Measurements from ENCODE around the gene CCDC40. TPM values are rescaled to one million over a fixed set of nuclear protein-coding genes. Genes with fewer than 3 reads are reported as not detected.
A peak's percentile ranks its signal among the peaks of the same experiment; 100 is the strongest.

Gene CCDC40
- total and polyA plus RNA-seq, 9 donors: 3.2 to 7.1 (median 4.4) TPM

DNA sequence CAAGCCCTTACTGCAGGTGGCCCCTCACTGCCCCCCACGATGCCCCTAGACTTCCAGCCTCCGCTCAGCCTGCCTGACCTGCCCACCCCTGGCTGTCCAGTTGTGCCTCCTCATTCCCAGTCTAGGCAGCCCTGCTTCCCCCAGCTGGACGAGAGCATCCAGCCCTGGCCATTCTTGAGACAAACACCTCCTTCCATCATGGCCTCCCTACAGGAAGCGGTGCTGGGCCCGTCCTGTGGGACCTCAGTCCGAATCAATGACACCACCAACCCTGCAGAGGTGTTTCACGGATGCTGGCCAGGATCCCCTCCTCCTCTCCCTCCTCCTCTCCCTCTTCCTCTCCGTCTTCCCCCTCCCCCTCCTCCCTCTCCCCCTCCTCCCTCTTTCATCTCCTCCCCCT, 28.3 kb downstream of the CCDC40 start:
- Histone ChIP-seq H3K27ac (ENCODE audit: low read length) (no peak overlapping the region), H3K4me1 (ENCODE audit: control insufficient read depth, insufficient read depth, low read length) (peaks cover 11% of the 10 kb centered on the region), H3K9me3 (replicated peaks; ENCODE audit: control insufficient read depth, low read depth, low read length) (no peaks in the 10 kb centered on the region), H3K36me3 (ENCODE audit: control insufficient read depth, insufficient read depth, low read length) (peaks cover 23% of the 10 kb centered on the region), H3K27me3 (ENCODE audit: control insufficient read depth, insufficient read depth, low read length) (no peaks in the 10 kb centered on the region), H3K4me3 (ENCODE audit: low read length) (no peak overlapping the region)
- no peak for DNase-seq
- 66% methylated on average over 8 of the region's 8 CpGs for WGBS (ENCODE audit: insufficient coverage)

DNA sequence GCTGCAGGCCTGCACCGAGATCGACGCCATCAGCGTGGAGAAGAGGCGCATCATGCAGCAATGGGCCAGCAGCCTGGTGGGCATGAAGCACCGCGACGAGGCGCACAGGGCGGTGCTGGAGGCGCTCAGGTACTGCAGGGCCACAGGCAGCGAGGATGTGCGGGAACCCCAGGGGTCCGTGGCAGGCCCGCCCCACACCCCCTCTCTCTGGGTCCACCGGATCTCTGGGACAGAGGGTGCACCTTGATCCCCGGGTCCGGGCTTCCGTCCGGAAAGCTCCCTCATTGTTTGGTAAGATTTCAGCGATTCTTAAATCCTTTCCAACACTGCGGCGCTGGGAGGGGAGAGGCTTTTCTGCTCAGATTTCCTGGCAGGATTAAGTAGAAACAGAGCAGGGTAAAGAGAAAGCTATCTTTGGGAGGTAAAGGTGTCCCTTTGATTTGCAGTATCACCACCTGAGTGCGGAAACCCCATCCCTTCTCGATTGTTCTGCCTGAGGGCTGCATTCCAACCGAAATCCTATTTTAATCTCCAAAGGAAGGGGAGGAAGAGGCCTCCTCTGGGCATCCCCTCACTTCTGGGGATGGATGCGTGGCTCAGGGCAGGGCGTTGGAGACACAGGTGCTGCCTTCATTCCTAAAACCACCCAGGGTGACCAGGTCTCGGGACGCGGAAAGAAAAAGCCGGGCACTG, 29.2 kb downstream of the CCDC40 start:
- 76% methylated on average over 14 of the region's 32 CpGs for WGBS (ENCODE audit: insufficient coverage)
- Histone ChIP-seq H3K4me1 (ENCODE audit: control insufficient read depth, insufficient read depth, low read length) (peaks cover 13% of the 10 kb centered on the region), H3K27me3 (ENCODE audit: control insufficient read depth, insufficient read depth, low read length) (no peaks in the 10 kb centered on the region), H3K36me3 (ENCODE audit: control insufficient read depth, insufficient read depth, low read length) (peaks cover 20% of the 10 kb centered on the region), H3K27ac (ENCODE audit: low read length) (no peak overlapping the region), H3K4me3 (ENCODE audit: low read length) (no peak overlapping the region), H3K9me3 (replicated peaks; ENCODE audit: control insufficient read depth, low read depth, low read length) (no peaks in the 10 kb centered on the region)
- peak; percentile 31 for DNase-seq

DNA sequence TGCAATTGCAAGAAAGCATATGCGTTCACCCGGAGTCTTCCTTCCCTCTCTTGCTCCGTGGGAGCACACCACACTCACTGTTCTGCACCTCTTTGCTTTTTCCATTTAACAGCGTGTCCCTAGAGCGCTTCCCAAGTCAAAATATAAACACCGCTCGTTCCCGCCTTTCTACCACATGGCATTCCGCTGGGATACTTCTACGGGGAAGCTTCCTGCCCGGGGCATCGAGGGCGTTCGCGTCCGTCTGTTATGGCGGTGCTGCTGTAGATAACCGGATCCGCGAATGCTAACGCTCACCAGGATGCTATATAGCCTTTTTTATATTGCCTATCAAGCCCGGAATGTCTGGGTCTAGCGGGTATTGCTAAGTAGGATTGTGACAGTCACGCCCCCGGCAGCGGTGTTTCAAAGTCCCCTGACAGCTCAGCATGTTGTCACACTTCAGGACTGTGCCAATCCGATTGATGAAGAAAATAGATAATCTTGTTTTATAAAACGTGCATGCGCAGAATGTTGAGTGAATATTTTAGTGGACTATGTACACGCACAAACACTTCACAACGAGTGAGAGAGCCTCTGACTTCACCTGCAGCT, 31.0 kb downstream of the CCDC40 start:
- peaks cover 17% of the 10 kb centered on the region for H3K36me3 ChIP-seq (ENCODE audit: control insufficient read depth, insufficient read depth, low read length)
- peaks cover 23% of the 10 kb centered on the region for H3K4me1 ChIP-seq (ENCODE audit: control insufficient read depth, insufficient read depth, low read length)
- H3K27me3 ChIP-seq (ENCODE audit: control insufficient read depth, insufficient read depth, low read length): no peaks in the 10 kb centered on the region
- 88% methylated on average over 20 of the region's 31 CpGs for WGBS (ENCODE audit: insufficient coverage)
- no peak overlapping the region for H3K27ac ChIP-seq (ENCODE audit: low read length)
- DNase-seq: no peak
- no peak overlapping the region for H3K4me3 ChIP-seq (ENCODE audit: low read length)
- H3K9me3 ChIP-seq (replicated peaks; ENCODE audit: control insufficient read depth, low read depth, low read length): no peaks in the 10 kb centered on the region

DNA sequence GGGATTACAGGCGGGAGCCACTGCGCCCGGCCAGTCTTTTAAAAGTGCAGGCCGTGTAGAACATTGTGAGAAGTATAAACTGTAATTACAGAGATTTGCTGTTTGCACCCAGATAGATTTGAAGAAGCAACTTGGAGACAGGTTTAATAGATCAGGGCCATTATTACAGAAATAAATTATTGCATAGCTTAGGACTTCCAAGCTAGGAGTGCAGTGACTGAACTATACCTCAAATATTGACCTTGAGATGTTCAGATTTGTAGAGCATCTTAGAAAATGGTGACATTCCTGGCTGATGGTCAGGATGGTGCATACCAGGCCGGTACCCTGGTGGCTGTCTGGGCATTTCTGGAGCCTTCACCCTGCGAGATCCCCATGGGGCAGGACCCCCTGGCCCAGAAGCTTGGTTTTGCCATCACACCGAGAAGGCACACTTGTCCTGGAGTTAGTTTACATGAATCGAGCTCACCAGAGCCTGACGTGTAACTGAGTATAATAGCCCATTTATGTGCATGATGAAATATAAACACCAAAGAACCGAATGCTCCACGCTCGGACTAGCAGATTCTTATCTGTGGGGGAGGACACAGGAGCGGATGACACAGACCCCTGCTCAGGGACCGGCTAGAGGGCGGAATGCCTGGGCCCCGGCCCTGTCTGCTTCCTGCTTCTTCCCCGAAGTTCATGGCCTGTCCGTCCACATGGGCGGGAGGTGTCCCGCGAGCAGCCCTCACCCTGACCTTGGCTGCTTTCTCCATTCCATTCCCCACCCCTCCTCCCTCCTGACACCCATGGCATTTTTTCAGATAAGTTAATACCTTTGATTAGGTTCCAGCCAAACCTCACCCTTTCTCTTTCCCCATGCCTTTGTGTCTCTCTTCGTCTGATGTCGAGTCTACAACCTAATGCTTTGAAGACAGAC, 32.1 kb downstream of the CCDC40 start:
- H3K36me3 ChIP-seq (ENCODE audit: control insufficient read depth, insufficient read depth, low read length): peaks cover 17% of the 10 kb centered on the region
- peak overlapping the region; percentile 20 for H3K27ac ChIP-seq (ENCODE audit: low read length)
- 55% methylated on average over 21 of the region's 23 CpGs for WGBS (ENCODE audit: insufficient coverage)
- no peaks in the 10 kb centered on the region for H3K27me3 ChIP-seq (ENCODE audit: control insufficient read depth, insufficient read depth, low read length)
- H3K4me1 ChIP-seq (ENCODE audit: control insufficient read depth, insufficient read depth, low read length): peaks cover 23% of the 10 kb centered on the region
- H3K4me3 ChIP-seq (ENCODE audit: low read length): no peak overlapping the region
- no peak for DNase-seq
- H3K9me3 ChIP-seq (replicated peaks; ENCODE audit: control insufficient read depth, low read depth, low read length): no peaks in the 10 kb centered on the region

DNA sequence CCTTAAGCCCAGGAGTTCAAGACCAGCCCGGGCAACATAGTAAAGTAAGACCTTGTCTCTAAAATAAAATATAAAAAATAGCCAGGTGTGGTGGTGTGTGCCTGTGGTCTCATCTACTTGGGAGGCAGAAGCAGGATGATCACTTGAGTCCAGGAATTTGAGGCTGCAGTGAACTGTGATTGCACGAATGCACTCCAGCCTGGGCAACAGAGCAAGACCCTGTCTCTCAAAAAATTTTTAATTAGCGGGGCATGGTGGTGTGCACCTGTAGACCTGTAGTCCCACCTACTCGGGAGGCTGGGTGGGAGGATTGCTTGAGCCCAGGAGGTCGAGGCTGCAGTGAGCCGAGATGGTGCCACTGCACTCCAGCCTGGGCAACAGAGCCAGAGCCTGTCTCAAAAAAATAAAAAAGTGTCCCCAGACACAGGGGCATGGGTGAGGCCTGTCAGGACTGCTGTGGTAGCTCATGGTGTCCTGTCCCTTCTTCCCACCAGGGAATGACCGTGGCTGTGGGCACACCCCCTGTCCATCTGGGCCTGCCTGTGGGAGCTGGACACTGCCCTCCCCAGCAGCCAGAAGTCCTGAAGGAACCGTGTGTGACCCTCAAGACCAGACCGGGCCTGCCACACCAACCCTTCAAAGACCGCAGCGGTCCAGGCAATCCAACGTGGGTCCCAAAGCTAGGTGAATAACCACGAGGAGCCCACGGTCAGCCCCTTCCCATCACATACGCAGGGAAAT, 34.1 kb downstream of the CCDC40 start:
- DNase-seq: no peak
- WGBS (ENCODE audit: insufficient coverage): 89% methylated on average over 14 of the region's 15 CpGs
- peak overlapping the region; percentile 88 for H3K27ac ChIP-seq (ENCODE audit: low read length)

DNA sequence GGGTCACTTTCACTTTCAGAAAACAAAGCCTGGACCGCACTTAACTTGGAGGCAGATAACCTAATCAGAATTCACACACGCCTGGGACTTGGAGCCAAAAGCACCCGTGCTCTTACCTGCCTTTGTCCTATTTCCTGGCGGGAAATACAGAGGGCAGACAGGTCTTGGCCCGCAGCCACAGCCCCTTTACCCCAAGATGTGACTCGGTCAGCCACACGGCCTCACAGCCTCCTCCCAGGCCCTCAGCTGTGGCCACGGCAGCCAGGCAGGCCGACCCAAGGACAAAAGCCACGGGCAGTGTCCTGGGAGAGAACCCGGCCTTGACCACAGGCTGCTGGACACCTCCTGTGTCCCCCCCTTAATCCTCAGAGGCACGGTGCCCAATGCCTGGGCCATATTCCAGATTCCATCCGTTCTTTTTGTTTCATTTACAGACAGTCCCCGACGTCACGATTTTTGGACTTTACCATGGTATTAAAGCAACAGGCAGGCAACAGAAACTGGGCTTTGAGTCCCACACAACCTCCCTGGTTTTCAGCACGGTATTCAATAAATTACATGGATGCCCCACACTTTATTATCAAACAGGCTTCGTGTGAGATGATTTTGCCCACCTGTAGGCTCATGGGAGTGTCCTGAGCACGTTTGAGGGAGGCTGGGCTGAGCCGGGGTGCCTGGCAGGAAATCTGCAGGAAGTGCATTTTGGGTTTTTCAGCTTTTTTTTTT, 34.8 kb downstream of the CCDC40 start:
- H3K36me3 ChIP-seq (ENCODE audit: control insufficient read depth, insufficient read depth, low read length): peaks cover 11% of the 10 kb centered on the region
- peaks cover 20% of the 10 kb centered on the region for H3K4me1 ChIP-seq (ENCODE audit: control insufficient read depth, insufficient read depth, low read length)
- DNase-seq: peak; percentile 77
- H3K4me3 ChIP-seq (ENCODE audit: low read length): peak overlapping the region; percentile 24
- WGBS (ENCODE audit: insufficient coverage): 36% methylated on average over 16 of the region's 20 CpGs
- H3K27ac ChIP-seq (ENCODE audit: low read length): peak overlapping the region; percentile 88
- H3K9me3 ChIP-seq (replicated peaks; ENCODE audit: control insufficient read depth, low read depth, low read length): no peaks in the 10 kb centered on the region
- H3K27me3 ChIP-seq (ENCODE audit: control insufficient read depth, insufficient read depth, low read length): no peaks in the 10 kb centered on the region

More for the DNA sequence above, 34.1 kb downstream of the CCDC40 start:
- Histone ChIP-seq H3K4me1 (ENCODE audit: control insufficient read depth, insufficient read depth, low read length) (peaks cover 23% of the 10 kb centered on the region), H3K4me3 (ENCODE audit: low read length) (peak overlapping the region; percentile 24), H3K36me3 (ENCODE audit: control insufficient read depth, insufficient read depth, low read length) (peaks cover 11% of the 10 kb centered on the region), H3K27me3 (ENCODE audit: control insufficient read depth, insufficient read depth, low read length) (no peaks in the 10 kb centered on the region), H3K9me3 (replicated peaks; ENCODE audit: control insufficient read depth, low read depth, low read length) (no peaks in the 10 kb centered on the region)

DNA sequence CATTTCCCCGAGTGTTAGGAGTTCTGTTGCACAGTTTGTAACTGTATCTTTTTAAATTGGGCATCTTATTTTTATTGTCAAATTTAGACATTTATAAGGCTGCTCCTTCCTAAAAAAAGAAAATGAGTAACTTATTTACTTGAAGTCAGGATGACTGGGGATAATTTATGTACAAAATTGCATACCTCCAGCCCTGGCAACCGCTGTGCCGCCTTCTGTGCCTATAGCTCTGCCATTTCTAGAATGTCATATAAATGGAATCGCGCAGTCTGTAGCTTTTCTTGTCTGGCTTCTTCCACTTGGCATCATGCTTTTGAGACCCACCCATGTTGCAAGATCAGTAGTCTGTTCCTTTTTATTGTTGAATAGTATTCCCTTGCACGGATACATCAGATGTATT, 36.0 kb downstream of the CCDC40 start:
- DNase-seq: no peak
- H3K4me1 ChIP-seq (ENCODE audit: control insufficient read depth, insufficient read depth, low read length): peaks cover 20% of the 10 kb centered on the region
- H3K4me3 ChIP-seq (ENCODE audit: low read length): no peak overlapping the region
- H3K36me3 ChIP-seq (ENCODE audit: control insufficient read depth, insufficient read depth, low read length): peaks cover 4% of the 10 kb centered on the region
- no peaks in the 10 kb centered on the region for H3K27me3 ChIP-seq (ENCODE audit: control insufficient read depth, insufficient read depth, low read length)
- 96% methylated on average over 3 of the region's 6 CpGs for WGBS (ENCODE audit: insufficient coverage)
- H3K9me3 ChIP-seq (replicated peaks; ENCODE audit: control insufficient read depth, low read depth, low read length): no peaks in the 10 kb centered on the region
- no peak overlapping the region for H3K27ac ChIP-seq (ENCODE audit: low read length)

DNA sequence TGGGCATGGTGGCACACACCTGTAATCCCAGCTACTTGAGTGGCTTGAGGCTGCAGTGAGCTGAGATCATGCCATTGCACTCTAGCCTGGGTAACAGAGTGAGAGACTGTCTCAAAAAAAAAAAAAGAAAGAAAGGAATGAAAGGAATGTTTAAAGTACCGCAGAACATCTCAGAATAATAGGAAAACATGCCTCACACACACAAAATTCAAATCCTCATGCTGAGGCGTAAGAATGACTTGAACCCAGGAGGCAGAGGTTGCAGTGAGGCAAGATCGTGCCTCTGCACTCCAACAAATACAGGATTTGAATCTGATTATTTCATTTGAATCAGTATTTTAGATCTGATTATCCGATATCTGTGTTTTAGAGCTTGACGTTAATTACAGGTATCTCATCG, 43.6 kb downstream of the CCDC40 start:
- H3K9me3 ChIP-seq (replicated peaks; ENCODE audit: control insufficient read depth, low read depth, low read length): no peaks in the 10 kb centered on the region
- no peak overlapping the region for H3K4me3 ChIP-seq (ENCODE audit: low read length)
- H3K4me1 ChIP-seq (ENCODE audit: control insufficient read depth, insufficient read depth, low read length): peaks cover 7% of the 10 kb centered on the region
- H3K27me3 ChIP-seq (ENCODE audit: control insufficient read depth, insufficient read depth, low read length): no peaks in the 10 kb centered on the region
- DNase-seq: no peak
- 83% methylated on average over 3 of the region's 6 CpGs for WGBS (ENCODE audit: insufficient coverage)
- no peak overlapping the region for H3K27ac ChIP-seq (ENCODE audit: low read length)
- H3K36me3 ChIP-seq (ENCODE audit: control insufficient read depth, insufficient read depth, low read length): peaks cover 2% of the 10 kb centered on the region

DNA sequence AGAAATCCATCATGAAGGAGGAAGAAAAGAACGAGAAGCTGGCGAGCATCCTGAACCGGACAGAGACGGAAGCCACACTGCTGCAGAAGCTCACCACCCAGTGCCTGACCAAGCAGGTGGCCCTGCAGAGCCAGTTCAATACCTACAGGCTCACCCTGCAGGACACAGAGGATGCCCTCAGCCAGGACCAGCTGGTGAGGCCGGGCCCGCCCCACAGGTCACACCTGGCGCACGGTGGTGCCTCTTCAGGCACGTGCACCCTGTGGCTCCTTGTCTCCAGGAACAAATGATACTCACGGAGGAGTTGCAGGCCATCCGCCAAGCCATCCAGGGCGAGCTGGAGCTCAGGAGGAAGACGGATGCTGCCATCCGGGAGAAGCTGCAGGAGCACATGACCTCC, 45.2 kb downstream of the CCDC40 start:
- Histone ChIP-seq H3K4me3 (ENCODE audit: low read length) (no peak overlapping the region), H3K9me3 (replicated peaks; ENCODE audit: control insufficient read depth, low read depth, low read length) (no peaks in the 10 kb centered on the region), H3K27ac (ENCODE audit: low read length) (no peak overlapping the region), H3K36me3 (ENCODE audit: control insufficient read depth, insufficient read depth, low read length) (peaks cover 2% of the 10 kb centered on the region), H3K27me3 (ENCODE audit: control insufficient read depth, insufficient read depth, low read length) (no peaks in the 10 kb centered on the region), H3K4me1 (ENCODE audit: control insufficient read depth, insufficient read depth, low read length) (peaks cover 7% of the 10 kb centered on the region)
- 86% methylated on average over 14 of the region's 14 CpGs for whole genome bisulfite sequencing (ENCODE audit: insufficient coverage)
- no peak for DNase-seq
